Measurements from ENCODE around the gene AUH. TPM values are rescaled to one million over a fixed set of nuclear protein-coding genes. Genes with fewer than 3 reads are reported as not detected.
A peak's percentile ranks its signal among the peaks of the same experiment; 100 is the strongest.

The AUH gene
- total and polyA plus RNA-seq, 9 of the 15 experiments (the other 6 are each of a cell fraction or from before 2014, with no cell fraction given) = 3.4 to 29.0 (median 10.1) TPM

DNA sequence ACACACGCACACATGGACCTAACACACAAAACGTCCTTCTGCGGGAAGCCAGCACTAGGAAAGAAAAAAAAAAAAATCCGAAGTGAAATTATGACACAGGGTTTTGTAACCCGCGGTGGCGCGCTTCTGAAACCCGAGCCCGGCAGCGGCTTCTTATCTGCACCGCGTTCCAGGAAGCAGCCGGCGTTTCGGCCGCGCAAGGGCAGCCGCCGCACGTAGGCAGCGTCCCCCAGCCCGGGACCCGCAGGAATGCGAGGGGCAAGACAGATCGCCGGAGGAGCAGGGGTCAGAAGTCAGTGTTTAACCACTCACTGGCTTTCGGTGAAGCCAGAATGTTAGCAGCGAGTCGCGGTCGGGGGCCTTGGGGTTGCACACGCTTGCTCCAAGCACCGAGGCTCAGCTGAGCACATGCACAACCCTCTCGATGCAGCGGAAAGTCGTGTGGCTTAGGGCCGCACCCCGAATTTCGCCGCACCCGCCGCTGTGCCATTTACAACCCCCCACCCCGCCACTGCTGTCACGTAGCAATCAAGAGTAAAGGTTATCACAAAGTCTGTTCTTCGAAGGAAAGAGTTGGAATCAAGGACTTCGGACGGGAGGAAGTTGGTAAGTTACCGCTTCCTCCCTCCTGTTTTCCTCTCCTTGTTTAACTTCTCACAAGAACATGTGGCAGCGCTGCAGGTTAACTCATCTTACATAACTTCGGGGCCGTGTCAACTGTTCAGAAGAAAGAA lies 167.9 kb downstream of the AUH start (continued):
- TF ChIP-seq, protein P1, sequence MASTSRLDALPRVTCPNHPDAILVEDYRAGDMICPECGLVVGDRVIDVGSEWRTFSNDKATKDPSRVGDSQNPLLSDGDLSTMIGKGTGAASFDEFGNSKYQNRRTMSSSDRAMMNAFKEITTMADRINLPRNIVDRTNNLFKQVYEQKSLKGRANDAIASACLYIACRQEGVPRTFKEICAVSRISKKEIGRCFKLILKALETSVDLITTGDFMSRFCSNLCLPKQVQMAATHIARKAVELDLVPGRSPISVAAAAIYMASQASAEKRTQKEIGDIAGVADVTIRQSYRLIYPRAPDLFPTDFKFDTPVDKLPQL (IDR thresholded peaks at IDR 0.05; ENCODE audit: extremely low read depth, insufficient read length) = no peak
- TF ChIP-seq RBM22 (IDR thresholded peaks at IDR 0.05; ENCODE audit: low read depth, low read length, poor library complexity, severe bottlenecking) = peak; percentile 63
- TF ChIP-seq ZNF143 (CRISPR knock-in tag; IDR thresholded peaks at IDR 0.05) = no peak
- TF ChIP-seq ZNF121 (CRISPR knock-in tag; conservative IDR thresholded peaks at IDR 0.05) = no peak
- TF ChIP-seq, protein P2, sequence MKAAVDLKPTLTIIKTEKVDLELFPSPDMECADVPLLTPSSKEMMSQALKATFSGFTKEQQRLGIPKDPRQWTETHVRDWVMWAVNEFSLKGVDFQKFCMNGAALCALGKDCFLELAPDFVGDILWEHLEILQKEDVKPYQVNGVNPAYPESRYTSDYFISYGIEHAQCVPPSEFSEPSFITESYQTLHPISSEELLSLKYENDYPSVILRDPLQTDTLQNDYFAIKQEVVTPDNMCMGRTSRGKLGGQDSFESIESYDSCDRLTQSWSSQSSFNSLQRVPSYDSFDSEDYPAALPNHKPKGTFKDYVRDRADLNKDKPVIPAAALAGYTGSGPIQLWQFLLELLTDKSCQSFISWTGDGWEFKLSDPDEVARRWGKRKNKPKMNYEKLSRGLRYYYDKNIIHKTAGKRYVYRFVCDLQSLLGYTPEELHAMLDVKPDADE (conservative IDR thresholded peaks at IDR 0.05; ENCODE audit: control insufficient read depth, low read depth, low read length) = peak; percentile 55; the same call in 1 of the 2 replicates
- peak; percentile 39; the same call in 1 of the 2 replicates for TF ChIP-seq ZNF583 (CRISPR knock-in tag; IDR thresholded peaks at IDR 0.05)
- TF ChIP-seq, protein P3, sequence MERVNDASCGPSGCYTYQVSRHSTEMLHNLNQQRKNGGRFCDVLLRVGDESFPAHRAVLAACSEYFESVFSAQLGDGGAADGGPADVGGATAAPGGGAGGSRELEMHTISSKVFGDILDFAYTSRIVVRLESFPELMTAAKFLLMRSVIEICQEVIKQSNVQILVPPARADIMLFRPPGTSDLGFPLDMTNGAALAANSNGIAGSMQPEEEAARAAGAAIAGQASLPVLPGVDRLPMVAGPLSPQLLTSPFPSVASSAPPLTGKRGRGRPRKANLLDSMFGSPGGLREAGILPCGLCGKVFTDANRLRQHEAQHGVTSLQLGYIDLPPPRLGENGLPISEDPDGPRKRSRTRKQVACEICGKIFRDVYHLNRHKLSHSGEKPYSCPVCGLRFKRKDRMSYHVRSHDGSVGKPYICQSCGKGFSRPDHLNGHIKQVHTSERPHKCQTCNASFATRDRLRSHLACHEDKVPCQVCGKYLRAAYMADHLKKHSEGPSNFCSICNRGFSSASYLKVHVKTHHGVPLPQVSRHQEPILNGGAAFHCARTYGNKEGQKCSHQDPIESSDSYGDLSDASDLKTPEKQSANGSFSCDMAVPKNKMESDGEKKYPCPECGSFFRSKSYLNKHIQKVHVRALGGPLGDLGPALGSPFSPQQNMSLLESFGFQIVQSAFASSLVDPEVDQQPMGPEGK (CRISPR knock-in tag; IDR thresholded peaks at IDR 0.05; ENCODE audit: borderline replicate concordance) = no peak; the same call in 1 of the 2 replicates
- TF ChIP-seq, protein P4, sequence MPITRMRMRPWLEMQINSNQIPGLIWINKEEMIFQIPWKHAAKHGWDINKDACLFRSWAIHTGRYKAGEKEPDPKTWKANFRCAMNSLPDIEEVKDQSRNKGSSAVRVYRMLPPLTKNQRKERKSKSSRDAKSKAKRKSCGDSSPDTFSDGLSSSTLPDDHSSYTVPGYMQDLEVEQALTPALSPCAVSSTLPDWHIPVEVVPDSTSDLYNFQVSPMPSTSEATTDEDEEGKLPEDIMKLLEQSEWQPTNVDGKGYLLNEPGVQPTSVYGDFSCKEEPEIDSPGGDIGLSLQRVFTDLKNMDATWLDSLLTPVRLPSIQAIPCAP (CRISPR knock-in tag; IDR thresholded peaks at IDR 0.05; ENCODE audit: borderline replicate concordance) = peak; percentile 56; the same call in 1 of the 2 replicates
- peak; percentile 81 for TF ChIP-seq KDM5B (IDR thresholded peaks at IDR 0.05; ENCODE audit: insufficient replicate concordance, low read depth, low read length)
- TF ChIP-seq HNRNPL (IDR thresholded peaks at IDR 0.05; ENCODE audit: low read depth, low read length) = 0 out of 2 replicates have a peak, but pooled peaks have one; percentile 48
- peak in 1 of 2 experiments; percentile 80; a peak in 2 of 4 replicates for TF ChIP-seq HDAC1 (IDR thresholded peaks at IDR 0.05)
- peak; percentile 53 for TF ChIP-seq TAF9B (IDR thresholded peaks at IDR 0.05; ENCODE audit: partially characterized antibody)
- TF ChIP-seq, protein P5, sequence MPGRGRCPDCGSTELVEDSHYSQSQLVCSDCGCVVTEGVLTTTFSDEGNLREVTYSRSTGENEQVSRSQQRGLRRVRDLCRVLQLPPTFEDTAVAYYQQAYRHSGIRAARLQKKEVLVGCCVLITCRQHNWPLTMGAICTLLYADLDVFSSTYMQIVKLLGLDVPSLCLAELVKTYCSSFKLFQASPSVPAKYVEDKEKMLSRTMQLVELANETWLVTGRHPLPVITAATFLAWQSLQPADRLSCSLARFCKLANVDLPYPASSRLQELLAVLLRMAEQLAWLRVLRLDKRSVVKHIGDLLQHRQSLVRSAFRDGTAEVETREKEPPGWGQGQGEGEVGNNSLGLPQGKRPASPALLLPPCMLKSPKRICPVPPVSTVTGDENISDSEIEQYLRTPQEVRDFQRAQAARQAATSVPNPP (IDR thresholded peaks at IDR 0.05; ENCODE audit: borderline replicate concordance, insufficient read depth, insufficient read length) = no peak
- TF ChIP-seq SIN3A (IDR thresholded peaks at IDR 0.05; ENCODE audit: borderline replicate concordance in 2 of 2, control insufficient read depth in 1 of 2, low read depth in 2 of 2, low read length in 2 of 2) = no peak
- TF ChIP-seq TBP (optimal IDR thresholded peaks at IDR 0.05; ENCODE audit: low read depth, low read length) = peak; percentile 69
- TF ChIP-seq ZSCAN29 (IDR thresholded peaks at IDR 0.05) = 0 out of 2 replicates have a peak, but pooled peaks have one; percentile 66
- TF ChIP-seq FOXP1 (CRISPR knock-in tag; IDR thresholded peaks at IDR 0.05) = peak; percentile 27; the same call in 1 of the 2 replicates
- TF ChIP-seq, protein P6, sequence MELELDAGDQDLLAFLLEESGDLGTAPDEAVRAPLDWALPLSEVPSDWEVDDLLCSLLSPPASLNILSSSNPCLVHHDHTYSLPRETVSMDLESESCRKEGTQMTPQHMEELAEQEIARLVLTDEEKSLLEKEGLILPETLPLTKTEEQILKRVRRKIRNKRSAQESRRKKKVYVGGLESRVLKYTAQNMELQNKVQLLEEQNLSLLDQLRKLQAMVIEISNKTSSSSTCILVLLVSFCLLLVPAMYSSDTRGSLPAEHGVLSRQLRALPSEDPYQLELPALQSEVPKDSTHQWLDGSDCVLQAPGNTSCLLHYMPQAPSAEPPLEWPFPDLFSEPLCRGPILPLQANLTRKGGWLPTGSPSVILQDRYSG (tag; conservative IDR thresholded peaks at IDR 0.05; ENCODE audit: low read depth) = peak; percentile 84; the same call in 1 of the 2 replicates

Data from K562 (cell line).